Liver (tissue), 9 donors: Measurements from ENCODE around the gene MAP1LC3B2. TPM values are rescaled to one million over a fixed set of nuclear protein-coding genes. Genes with fewer than 3 reads are reported as not detected.
A peak's percentile ranks its signal among the peaks of the same experiment; 100 is the strongest.

ENCODE experiments used
- DNase-seq: peaks from one replicate; pipeline ENCODE4 v3.0.0-alpha.2; 2017; ENCODE audit warnings: low spot score
- H3K27ac ChIP-seq, 2 donors: one replicate each; pipeline ENCODE4 v1.7.0; 2013; ENCODE audit warnings: inconsistent platforms in 2 of 2, low read length in 2 of 2, control low read depth in 1 of 2, low read depth in 1 of 2, mild to moderate bottlenecking in 1 of 2
- H3K27me3 ChIP-seq, 4 donors: one replicate each; pipeline versions ENCODE4 v1.6.1 to v1.7.0; 2013; ENCODE audit warnings: low read length in 3 of 4, inconsistent platforms in 1 of 4, mild to moderate bottlenecking in 1 of 4, moderate library complexity in 1 of 4; ENCODE audit not compliant: control insufficient read depth in 4 of 4, insufficient read depth in 4 of 4
- H3K36me3 ChIP-seq, 4 donors: one replicate each; pipeline versions ENCODE4 v1.6.1 to v1.7.0; 2013; ENCODE audit warnings: low read length in 3 of 4, mild to moderate bottlenecking in 3 of 4, low read depth in 1 of 4, moderate library complexity in 1 of 4; ENCODE audit not compliant: control insufficient read depth in 4 of 4, insufficient read depth in 3 of 4
- H3K4me1 ChIP-seq, 4 donors: one replicate each; pipeline versions ENCODE4 v1.6.1 to v1.7.0; 2013; ENCODE audit warnings: low read length in 3 of 4, mild to moderate bottlenecking in 3 of 4, moderate library complexity in 1 of 4; ENCODE audit not compliant: control insufficient read depth in 4 of 4, insufficient read depth in 4 of 4
- H3K4me3 ChIP-seq, 3 donors: one replicate each; pipeline versions ENCODE4 v1.6.1 to v1.7.0; 2013; ENCODE audit warnings: low read length in 3 of 3, control low read depth in 1 of 3, low read depth in 1 of 3, mild to moderate bottlenecking in 1 of 3
- H3K9ac ChIP-seq, 2 donors: one replicate each; pipeline ENCODE4 v1.7.0; 2013; ENCODE audit warnings: low read length in 2 of 2, mild to moderate bottlenecking in 2 of 2, moderate library complexity in 2 of 2, control low read depth in 1 of 2, low read depth in 1 of 2
- H3K9me3 ChIP-seq, 4 donors: one replicate each; pipeline versions ENCODE4 v1.6.1 to v1.7.0; 2013; ENCODE audit warnings: low read length in 3 of 4; ENCODE audit not compliant: control insufficient read depth in 4 of 4
- CTCF ChIP-seq: fragments of 150-350 bp; IDR thresholded peaks from 2 replicates; pipeline ENCODE4 v1.5.1; 2017; ENCODE audit warnings: improper control_type of control experiment, low read depth, low read length; ENCODE audit not compliant: missing input control
- FOXA2 ChIP-seq: IDR thresholded peaks from 2 replicates; pipeline ENCODE4 v1.6.1; 2016; ENCODE audit warnings: antibody characterized with exemption
- GABPA ChIP-seq, 2 donors: IDR thresholded peaks in 1 of 2; conservative IDR thresholded peaks in 1 of 2; 2 replicates each; pipeline ENCODE4 v1.6.1; 2016; ENCODE audit warnings: antibody characterized with exemption in 2 of 2, mild to moderate bottlenecking in 1 of 2, moderate library complexity in 1 of 2
- HNF4A ChIP-seq, 2 donors: conservative IDR thresholded peaks; 2 replicates each; pipeline ENCODE4 v1.6.1; 2016; ENCODE audit warnings: antibody characterized with exemption in 2 of 2, mild to moderate bottlenecking in 2 of 2
- MAX ChIP-seq: IDR thresholded peaks from 2 replicates; pipeline ENCODE4 v1.6.1; 2016; ENCODE audit warnings: antibody characterized with exemption
- NR2F2 ChIP-seq: IDR thresholded peaks from 2 replicates; pipeline ENCODE4 v1.6.1; 2016; ENCODE audit warnings: antibody characterized with exemption
- RAD21 ChIP-seq, 2 donors: IDR thresholded peaks; 2 replicates each; pipeline ENCODE4 v1.6.1; 2016; ENCODE audit warnings: antibody characterized with exemption in 2 of 2, mild to moderate bottlenecking in 2 of 2
- REST ChIP-seq: IDR thresholded peaks from 2 replicates; pipeline ENCODE4 v1.6.1; 2016; ENCODE audit warnings: antibody characterized with exemption, mild to moderate bottlenecking
- SP1 ChIP-seq: IDR thresholded peaks from 2 replicates; pipeline ENCODE4 v1.6.1; 2018; ENCODE audit warnings: antibody characterized with exemption, mild to moderate bottlenecking
- TAF1 ChIP-seq: conservative IDR thresholded peaks from 2 replicates; pipeline ENCODE4 v1.6.1; 2016; ENCODE audit warnings: antibody characterized with exemption, mild to moderate bottlenecking
- YY1 ChIP-seq: IDR thresholded peaks from 2 replicates; pipeline ENCODE4 v1.6.1; 2016; ENCODE audit warnings: antibody characterized with exemption, mild to moderate bottlenecking
- WGBS: extraction: QIAGEN DNeasy Blood & Tissue Kit; methylation state at CpG from one replicate; pipeline ENCODE4 v1.1.7; 2013; 5-methylcytosine and 5-hydroxymethylcytosine counted together
- polyA plus RNA-seq, 2 donors: library from polyadenylated mRNA; stranded (reverse) in 1 of 2; unstranded in 1 of 2; fragments of 200-250 nt in 1 of 2; fragments of >200 nt in 1 of 2; fragmentation: Nextera tagmentation in 1 of 2; extraction: Ambion mirVana in 1 of 2; gene quantifications; one replicate each; pipeline versions ENCODE4 v1.2.1 to v1.2.3, GENCODE V29; 2013 to 2015
- total RNA-seq, 2 donors: library from RNA; depleted of rRNA; stranded (reverse); fragments of >200 nt; gene quantifications; one replicate each; pipeline ENCODE4 v1.2.3, GENCODE V29; 2014
- donor health status: healthy.
- donor health status: healthy.
- donor health status: healthy.
- donor health status: healthy.
- donor health status: healthy.

Gene MAP1LC3B2
- total and polyA plus RNA-seq, 4 donors = 1.3 to 7.7 TPM; not detected in 2

GRCh38 chr12:116589581-116589980 lies 30.4 kb downstream of the MAP1LC3B2 start (continued):
- TF ChIP-seq REST (no peak), FOXA2 (no peak)

GRCh38 chr12:116590561-116590960 lies 31.4 kb downstream of the MAP1LC3B2 start:
- no peaks in the 10 kb centered on the region for H3K27me3 ChIP-seq
- H3K36me3 ChIP-seq = no peaks in the 10 kb centered on the region
- no peak overlapping the region for H3K27ac ChIP-seq
- TF ChIP-seq GABPA (IDR thresholded peaks at IDR 0.05 in 1 of 2, conservative IDR thresholded peaks at IDR 0.05 in 1 of 2) = no peak
- TF ChIP-seq RAD21 (IDR thresholded peaks at IDR 0.05) = peak; percentile 22 to 39
- 29% methylated on average over 1 of the region's 1 CpG for WGBS
- no peak for DNase-seq
- no peaks in the 10 kb centered on the region for H3K9me3 ChIP-seq
- peaks cover 4 to 10% (median 8%) of the 10 kb centered on the region in 4 donors for H3K4me1 ChIP-seq
- no peak overlapping the region for H3K4me3 ChIP-seq
- H3K9ac ChIP-seq = no peak overlapping the region

GRCh38 chr12:116591855-116592637 lies 32.9 kb downstream of the MAP1LC3B2 start:
- H3K36me3 ChIP-seq = no peaks in the 10 kb centered on the region
- WGBS = 42% methylated on average over 11 of the region's 11 CpGs
- H3K4me3 ChIP-seq = no peak overlapping the region
- TF ChIP-seq CTCF = no peak
- TF ChIP-seq NR2F2 = no peak
- TF ChIP-seq MAX = no peak
- TF ChIP-seq REST = no peak
- no peak for TF ChIP-seq YY1
- TF ChIP-seq HNF4A (conservative IDR thresholded peaks at IDR 0.05) = no peak
- peak; percentile 12 to 46 for TF ChIP-seq RAD21 (IDR thresholded peaks at IDR 0.05)
- TF ChIP-seq TAF1 = no peak
- TF ChIP-seq SP1 = peak; percentile 21
- DNase-seq = no peak
- peak overlapping the region in 1 of 2 donors; percentile 7 for H3K9ac ChIP-seq
- H3K27me3 ChIP-seq = no peaks in the 10 kb centered on the region
- H3K27ac ChIP-seq = no peak overlapping the region
- H3K9me3 ChIP-seq = no peaks in the 10 kb centered on the region
- peaks cover 4 to 10% (median 8%) of the 10 kb centered on the region in 4 donors for H3K4me1 ChIP-seq
